Loucy (cell line): Measurements from ENCODE around the gene KLF9.

ENCODE experiments used
- CTCF ChIP-seq: fragments of 200-600 bp; sonication (generic); conservative IDR thresholded peaks from 2 replicates; pipeline ENCODE4 v1.5.1; 2014; ENCODE audit warnings: mild to moderate bottlenecking, antibody characterized with exemption, low read length
- EZH2phosphoT487 ChIP-seq: fragments of 200-600 bp; IDR thresholded peaks from 2 replicates; pipeline ENCODE4 v1.6.1; 2018; ENCODE audit warnings: antibody characterized with exemption, mild to moderate bottlenecking, moderate library complexity, borderline replicate concordance

- TF ChIP-seq EZH2phosphoT487 (no peak), CTCF (no peak)
Observed at GRCh38 chr9:70390933-70391341, 23.5 kb downstream of the KLF9 start.
